ENCODE data around the gene COL8A2.

The COL8A2 gene

DNA sequence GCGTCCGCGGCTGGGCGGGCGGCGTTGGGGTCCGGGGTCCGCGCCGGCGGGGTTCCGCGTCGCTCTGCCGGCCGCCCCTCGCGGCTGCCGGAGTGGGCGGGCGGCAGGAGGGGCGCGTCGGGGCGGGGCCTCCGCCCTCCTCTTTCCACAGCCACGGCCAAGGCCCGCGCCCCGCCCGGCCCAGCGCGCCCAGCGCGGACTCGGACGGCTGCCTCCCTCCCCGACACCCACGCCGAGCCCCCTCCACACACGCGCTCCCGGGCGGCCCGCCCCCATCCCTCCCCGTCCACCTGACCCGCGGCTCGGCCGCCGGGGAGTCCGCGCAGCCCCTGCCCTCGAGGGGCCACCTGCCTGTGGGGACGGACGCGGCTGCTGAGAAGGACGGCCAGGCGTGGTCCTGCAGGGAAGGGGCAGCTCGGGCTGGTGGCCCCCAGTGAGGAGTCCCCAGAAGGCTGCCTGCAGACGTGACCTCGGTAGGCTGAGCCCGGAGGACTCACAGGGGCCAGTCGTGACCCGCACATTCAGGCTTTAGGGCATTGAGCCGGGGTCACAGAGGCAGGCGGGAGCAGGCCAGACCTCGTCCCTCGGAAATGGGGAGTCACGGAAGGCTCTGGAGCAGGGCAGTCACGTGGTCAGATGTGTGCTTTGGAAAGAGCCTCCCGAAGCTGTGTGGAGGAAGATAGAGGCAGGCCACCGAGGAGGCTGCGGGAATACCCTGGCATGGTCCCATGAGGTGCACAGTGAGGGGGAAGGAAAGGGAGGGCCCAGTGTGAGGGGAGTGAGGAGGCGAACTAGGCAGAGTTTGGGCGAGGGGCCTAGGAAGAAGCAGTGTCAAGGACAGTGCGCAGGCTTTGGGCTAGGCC is at the start of gene COL8A2:
TSS of gene COL8A2 (minus strand) at position 94 of the 863 bp plus-strand sequence. CDS start 24,980 bp downstream, outside the sequence.
- peak within 1 kb of the TSS; percentile 32 for H3K27ac ChIP-seq (ENCODE audit: low read depth, low read length)
- H3K27me3 ChIP-seq (ENCODE audit: control insufficient read depth, insufficient read depth, low read length): peaks cover 4% of the 10 kb centered on the region
- H3K4me1 ChIP-seq (ENCODE audit: control insufficient read depth, insufficient read depth, low read length): no peaks in the 10 kb centered on the region
- peak within 1 kb of the TSS; percentile 38 for H3K4me3 ChIP-seq (ENCODE audit: low read length)
- H3K9ac ChIP-seq (ENCODE audit: low read length): no peak within 1 kb of the TSS
- H3K36me3 ChIP-seq (ENCODE audit: control insufficient read depth, insufficient read depth, low read length): no peaks in the 10 kb centered on the region

DNA sequence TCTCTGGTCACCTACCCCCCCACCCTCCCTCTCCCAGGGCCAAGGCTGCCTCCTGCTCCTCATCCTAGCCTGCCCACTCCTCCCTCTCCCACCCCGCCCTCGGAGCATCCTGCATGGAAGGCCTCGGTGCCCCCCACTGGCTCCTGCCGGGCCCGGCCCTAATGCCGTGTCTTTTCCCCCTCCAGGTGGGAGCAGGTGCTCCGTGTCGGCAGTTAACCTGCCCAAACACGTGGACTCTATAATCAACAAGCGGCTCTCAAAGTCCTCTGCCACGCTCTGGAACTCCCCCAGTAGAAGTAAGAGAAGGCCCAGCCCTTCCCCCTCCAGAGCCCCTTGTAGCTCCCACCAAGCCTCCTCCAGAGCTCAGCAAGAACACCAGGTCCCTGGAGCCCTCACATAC is 49.7 kb upstream of the COL8A2 start:
- H3K36me3 ChIP-seq (ENCODE audit: control insufficient read depth, insufficient read depth, low read length): peaks cover 51% of the 10 kb centered on the region
- H3K27me3 ChIP-seq (ENCODE audit: control insufficient read depth, insufficient read depth, low read length): no peaks in the 10 kb centered on the region
- no peak overlapping the region for H3K4me3 ChIP-seq (ENCODE audit: low read length)
- H3K9ac ChIP-seq (ENCODE audit: low read length): no peak overlapping the region
- H3K4me1 ChIP-seq (ENCODE audit: control insufficient read depth, insufficient read depth, low read length): peaks cover 22% of the 10 kb centered on the region
- H3K27ac ChIP-seq (ENCODE audit: low read depth, low read length): peak overlapping the region; percentile 82

DNA sequence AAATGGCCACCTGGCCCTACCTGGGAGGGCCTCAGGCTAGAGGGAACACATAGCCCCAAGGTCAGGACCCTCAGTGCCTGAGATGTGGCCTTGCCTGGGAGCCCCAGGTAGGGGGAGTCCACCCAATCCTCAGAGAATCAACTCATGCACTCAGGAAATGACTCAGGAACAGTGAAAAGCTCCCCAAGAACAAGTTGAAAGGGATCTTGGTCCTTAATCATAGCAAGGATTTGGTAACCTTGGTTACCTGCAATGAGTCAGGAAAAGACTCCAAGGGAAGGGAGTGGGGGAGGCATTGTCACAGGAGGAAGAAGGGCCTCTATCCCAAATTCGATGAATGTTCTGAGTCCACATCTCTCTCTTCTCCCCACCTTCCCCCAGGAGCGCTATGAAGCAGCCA is 48.0 kb upstream of the COL8A2 start:
- H3K27ac ChIP-seq (ENCODE audit: low read depth, low read length): no peak overlapping the region
- no peaks in the 10 kb centered on the region for H3K27me3 ChIP-seq (ENCODE audit: control insufficient read depth, insufficient read depth, low read length)
- H3K36me3 ChIP-seq (ENCODE audit: control insufficient read depth, insufficient read depth, low read length): peaks cover 47% of the 10 kb centered on the region
- H3K9ac ChIP-seq (ENCODE audit: low read length): no peak overlapping the region
- H3K4me1 ChIP-seq (ENCODE audit: control insufficient read depth, insufficient read depth, low read length): peaks cover 22% of the 10 kb centered on the region
- no peak overlapping the region for H3K4me3 ChIP-seq (ENCODE audit: low read length)

DNA sequence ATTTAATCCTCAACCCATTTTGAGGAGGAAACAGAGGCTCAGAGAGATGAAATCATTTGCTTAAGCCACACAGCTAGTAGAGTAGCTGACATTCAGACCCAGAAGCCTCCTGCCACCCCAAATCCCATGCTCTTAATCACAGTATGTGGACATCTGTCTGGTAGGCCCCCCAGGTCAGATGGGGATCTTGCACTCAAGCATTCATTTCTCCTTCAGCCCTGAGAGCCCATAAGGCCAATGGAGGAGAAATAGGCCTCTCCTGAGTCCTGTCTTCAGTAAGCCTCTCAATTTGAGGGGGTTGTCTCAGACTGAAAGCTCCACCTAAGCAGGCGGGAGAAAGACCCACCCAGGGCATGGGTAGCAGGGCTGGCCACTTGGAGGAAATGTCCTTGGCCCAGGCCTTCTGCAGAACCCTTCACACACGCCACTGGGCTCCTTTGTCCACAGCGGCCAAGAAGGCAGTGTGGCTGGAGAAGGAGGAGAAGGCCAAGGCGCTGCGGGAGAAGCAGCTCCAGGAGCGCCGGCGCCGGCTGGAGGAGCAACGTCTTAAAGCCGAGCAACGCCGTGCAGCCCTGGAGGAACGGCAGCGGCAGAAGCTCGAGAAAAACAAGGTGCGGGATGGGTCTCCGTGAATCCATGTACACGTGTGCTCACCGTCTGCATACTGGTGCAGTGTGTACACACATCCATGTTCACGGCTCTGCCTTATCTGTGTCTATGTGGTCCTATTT is 47.2 kb upstream of the COL8A2 start:
- Histone ChIP-seq H3K27ac (ENCODE audit: low read depth, low read length) (no peak overlapping the region), H3K9ac (ENCODE audit: low read length) (no peak overlapping the region), H3K4me1 (ENCODE audit: control insufficient read depth, insufficient read depth, low read length) (peaks cover 28% of the 10 kb centered on the region), H3K27me3 (ENCODE audit: control insufficient read depth, insufficient read depth, low read length) (no peaks in the 10 kb centered on the region), H3K36me3 (ENCODE audit: control insufficient read depth, insufficient read depth, low read length) (peaks cover 46% of the 10 kb centered on the region), H3K4me3 (ENCODE audit: low read length) (no peak overlapping the region)

DNA sequence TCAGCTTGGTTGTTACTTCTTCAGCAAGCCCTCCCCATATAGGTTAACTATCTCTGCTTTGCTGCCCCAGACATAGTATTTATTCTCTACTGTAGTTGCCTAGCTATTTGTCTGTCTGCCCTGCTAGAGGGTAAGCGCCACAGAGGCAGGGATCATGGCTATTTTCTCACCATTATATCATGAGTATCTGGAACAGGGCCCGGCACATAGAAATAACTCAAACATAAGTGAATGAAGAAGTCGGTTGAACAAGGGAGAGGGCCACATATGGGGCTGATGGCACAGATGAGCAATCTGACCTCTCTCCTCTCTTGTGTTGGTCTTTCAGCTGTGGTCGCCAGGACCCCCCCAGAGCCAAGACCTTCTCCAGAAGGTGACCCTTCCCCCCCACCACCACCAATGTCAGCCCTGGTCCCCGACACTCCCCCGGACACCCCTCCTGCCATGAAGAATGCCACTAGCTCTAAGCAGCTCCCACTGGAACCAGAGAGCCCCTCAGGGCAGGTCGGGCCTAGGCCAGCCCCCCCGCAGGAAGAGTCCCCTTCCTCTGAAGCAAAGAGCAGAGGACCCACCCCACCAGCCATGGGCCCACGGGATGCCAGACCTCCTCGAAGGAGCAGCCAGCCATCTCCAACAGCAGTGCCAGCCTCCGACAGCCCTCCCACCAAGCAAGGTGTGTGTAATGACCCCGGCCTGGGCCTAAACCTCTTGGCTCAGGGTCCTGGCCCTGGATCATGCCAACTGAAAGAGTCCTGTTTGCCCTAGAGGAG is 45.8 kb upstream of the COL8A2 start:
- peaks cover 35% of the 10 kb centered on the region for H3K4me1 ChIP-seq (ENCODE audit: control insufficient read depth, insufficient read depth, low read length)
- no peak overlapping the region for H3K4me3 ChIP-seq (ENCODE audit: low read length)
- H3K36me3 ChIP-seq (ENCODE audit: control insufficient read depth, insufficient read depth, low read length): peaks cover 41% of the 10 kb centered on the region
- no peak overlapping the region for H3K9ac ChIP-seq (ENCODE audit: low read length)
- H3K27me3 ChIP-seq (ENCODE audit: control insufficient read depth, insufficient read depth, low read length): no peaks in the 10 kb centered on the region
- peak overlapping the region; percentile 3 for H3K27ac ChIP-seq (ENCODE audit: low read depth, low read length)

DNA sequence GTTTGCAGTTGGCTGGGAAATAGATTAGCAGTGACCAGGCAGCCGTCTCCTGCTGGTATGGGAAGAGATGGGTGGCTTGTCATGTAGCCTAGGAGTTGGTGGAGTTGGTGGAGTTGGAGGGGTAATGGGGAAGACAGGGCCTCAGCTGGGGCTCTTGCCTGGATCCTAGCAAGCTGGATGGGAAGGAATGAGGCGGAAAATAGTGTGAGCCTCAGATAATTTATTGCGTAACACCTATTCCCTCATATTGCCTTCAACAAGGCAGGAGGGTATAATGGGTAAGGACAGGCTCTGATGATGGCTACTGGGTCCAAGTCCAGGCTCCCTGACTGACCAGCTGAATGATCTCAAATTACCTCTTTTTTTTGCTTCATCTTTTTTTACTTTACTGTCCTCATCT is 43.5 kb upstream of the COL8A2 start:
- H3K4me1 ChIP-seq (ENCODE audit: control insufficient read depth, insufficient read depth, low read length): peaks cover 21% of the 10 kb centered on the region
- no peak overlapping the region for H3K4me3 ChIP-seq (ENCODE audit: low read length)
- peak overlapping the region; percentile 8 for H3K27ac ChIP-seq (ENCODE audit: low read depth, low read length)
- no peaks in the 10 kb centered on the region for H3K27me3 ChIP-seq (ENCODE audit: control insufficient read depth, insufficient read depth, low read length)
- no peak overlapping the region for H3K9ac ChIP-seq (ENCODE audit: low read length)
- H3K36me3 ChIP-seq (ENCODE audit: control insufficient read depth, insufficient read depth, low read length): peaks cover 26% of the 10 kb centered on the region

DNA sequence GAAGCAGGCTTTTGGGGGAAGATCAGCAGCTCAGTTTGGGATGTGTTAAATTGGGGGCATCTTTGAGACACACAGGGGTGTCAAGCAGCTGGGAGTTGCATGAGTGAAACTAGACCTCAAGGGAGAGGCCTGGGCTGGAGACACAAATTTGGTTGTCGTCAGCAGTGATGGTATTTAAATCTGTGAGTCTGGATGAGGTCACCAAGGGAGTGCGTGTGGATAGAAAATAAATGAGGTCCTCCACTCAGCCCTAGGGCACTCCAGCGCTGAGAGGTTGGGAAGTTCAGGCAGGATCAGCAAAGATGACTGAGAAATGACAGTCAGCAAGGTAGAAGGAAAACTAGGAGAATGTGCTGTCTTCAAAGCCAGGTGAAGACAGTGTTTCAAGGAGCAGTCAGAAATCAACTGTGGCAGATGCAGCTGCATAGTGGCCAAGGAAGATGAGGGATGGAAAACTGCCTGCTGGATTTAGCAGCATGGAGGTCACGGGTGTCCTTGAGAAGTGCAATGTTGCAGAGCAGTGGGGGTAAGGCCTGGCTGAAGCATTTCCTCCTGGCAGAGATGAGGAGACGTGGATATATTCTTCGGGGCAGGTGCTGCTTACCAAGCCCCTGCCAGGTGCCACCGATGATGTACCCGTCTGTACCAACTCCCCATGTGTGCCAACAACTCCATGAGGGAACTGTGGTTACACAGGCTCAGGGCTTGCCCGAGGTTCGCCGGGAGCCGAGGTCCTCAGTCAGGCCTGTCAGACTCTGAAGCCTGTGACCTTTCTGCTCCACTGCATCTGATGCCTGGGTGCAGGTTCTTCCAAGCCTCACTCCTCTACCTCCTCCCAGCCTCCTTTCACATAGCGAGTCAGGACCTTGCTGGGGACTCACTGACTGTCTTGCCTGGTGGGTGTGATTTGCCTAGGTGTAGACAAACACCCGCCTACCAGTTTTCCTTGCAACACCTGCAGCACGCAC is 42.2 kb upstream of the COL8A2 start:
- no peak overlapping the region for H3K4me3 ChIP-seq (ENCODE audit: low read length)
- H3K27ac ChIP-seq (ENCODE audit: low read depth, low read length): peak overlapping the region; percentile 60
- peaks cover 22% of the 10 kb centered on the region for H3K4me1 ChIP-seq (ENCODE audit: control insufficient read depth, insufficient read depth, low read length)
- H3K9ac ChIP-seq (ENCODE audit: low read length): no peak overlapping the region
- no peaks in the 10 kb centered on the region for H3K27me3 ChIP-seq (ENCODE audit: control insufficient read depth, insufficient read depth, low read length)
- peaks cover 13% of the 10 kb centered on the region for H3K36me3 ChIP-seq (ENCODE audit: control insufficient read depth, insufficient read depth, low read length)

DNA sequence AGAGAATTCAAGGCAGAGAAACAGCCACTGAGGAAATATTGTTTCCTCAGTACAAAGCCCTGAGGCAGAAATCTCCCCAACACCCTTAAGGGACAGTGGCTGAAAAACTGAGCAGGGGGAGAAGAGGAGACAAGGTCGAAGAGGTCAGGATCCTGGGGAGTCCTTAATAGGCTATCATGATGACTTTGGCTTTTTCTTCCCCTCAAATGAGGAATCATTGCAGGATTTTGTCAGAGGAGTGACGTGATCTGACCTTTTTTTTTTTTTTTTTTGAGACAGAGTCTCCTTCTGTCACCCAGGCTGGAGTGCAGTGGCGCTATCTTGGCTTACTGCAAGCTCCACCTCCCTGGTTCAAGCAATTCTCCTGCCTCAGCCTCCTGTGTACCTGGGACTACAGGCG is 41.1 kb upstream of the COL8A2 start:
- Histone ChIP-seq H3K4me1 (ENCODE audit: control insufficient read depth, insufficient read depth, low read length) (peaks cover 33% of the 10 kb centered on the region), H3K27me3 (ENCODE audit: control insufficient read depth, insufficient read depth, low read length) (no peaks in the 10 kb centered on the region), H3K27ac (ENCODE audit: low read depth, low read length) (peak overlapping the region; percentile 49), H3K4me3 (ENCODE audit: low read length) (no peak overlapping the region), H3K36me3 (ENCODE audit: control insufficient read depth, insufficient read depth, low read length) (peaks cover 6% of the 10 kb centered on the region), H3K9ac (ENCODE audit: low read length) (no peak overlapping the region)

DNA sequence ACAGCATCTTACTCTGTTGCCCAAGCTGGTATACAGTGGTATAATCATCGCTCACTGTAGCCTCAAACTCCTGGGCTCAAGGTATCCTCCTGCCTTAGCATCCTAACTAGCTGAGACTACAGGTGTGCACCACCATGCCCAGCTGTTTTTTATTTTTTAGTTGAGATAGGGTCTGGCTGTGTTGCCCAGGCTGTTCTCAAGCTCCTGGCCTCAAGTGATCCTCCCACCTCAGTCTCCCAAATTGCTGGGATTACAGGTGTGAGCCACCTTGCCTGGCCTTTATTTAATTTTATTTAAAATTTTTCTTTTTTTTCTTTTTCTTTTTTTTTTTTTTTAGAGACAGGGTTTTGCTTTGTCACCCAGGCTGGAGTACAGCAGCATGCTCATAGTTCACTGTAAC is 40.1 kb upstream of the COL8A2 start:
- H3K4me1 ChIP-seq (ENCODE audit: control insufficient read depth, insufficient read depth, low read length): peaks cover 42% of the 10 kb centered on the region
- H3K27ac ChIP-seq (ENCODE audit: low read depth, low read length): no peak overlapping the region
- no peak overlapping the region for H3K9ac ChIP-seq (ENCODE audit: low read length)
- H3K4me3 ChIP-seq (ENCODE audit: low read length): no peak overlapping the region
- H3K27me3 ChIP-seq (ENCODE audit: control insufficient read depth, insufficient read depth, low read length): no peaks in the 10 kb centered on the region
- peaks cover 3% of the 10 kb centered on the region for H3K36me3 ChIP-seq (ENCODE audit: control insufficient read depth, insufficient read depth, low read length)

DNA sequence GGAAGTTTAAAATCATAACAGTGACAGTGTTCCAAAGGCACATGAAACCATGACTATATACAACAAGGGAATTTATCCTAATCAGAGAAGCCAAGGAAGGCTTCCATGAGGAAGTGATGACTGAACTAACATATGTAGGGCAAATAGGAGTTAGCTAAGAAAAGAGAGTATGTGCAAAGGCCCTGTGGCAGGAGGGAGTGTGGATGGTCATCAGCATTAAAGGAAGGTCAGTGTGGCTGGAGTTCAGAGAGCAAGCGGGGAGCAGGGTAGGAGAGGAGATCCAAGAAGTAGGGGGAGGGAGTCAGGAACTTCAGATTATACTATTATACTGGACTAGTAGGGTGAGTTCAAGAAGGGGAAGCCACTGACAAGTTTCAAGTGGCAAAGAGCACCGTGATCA is 39.3 kb upstream of the COL8A2 start:
- no peak overlapping the region for H3K4me3 ChIP-seq (ENCODE audit: low read length)
- H3K9ac ChIP-seq (ENCODE audit: low read length): no peak overlapping the region
- peaks cover 3% of the 10 kb centered on the region for H3K36me3 ChIP-seq (ENCODE audit: control insufficient read depth, insufficient read depth, low read length)
- H3K27me3 ChIP-seq (ENCODE audit: control insufficient read depth, insufficient read depth, low read length): no peaks in the 10 kb centered on the region
- no peak overlapping the region for H3K27ac ChIP-seq (ENCODE audit: low read depth, low read length)
- peaks cover 47% of the 10 kb centered on the region for H3K4me1 ChIP-seq (ENCODE audit: control insufficient read depth, insufficient read depth, low read length)

DNA sequence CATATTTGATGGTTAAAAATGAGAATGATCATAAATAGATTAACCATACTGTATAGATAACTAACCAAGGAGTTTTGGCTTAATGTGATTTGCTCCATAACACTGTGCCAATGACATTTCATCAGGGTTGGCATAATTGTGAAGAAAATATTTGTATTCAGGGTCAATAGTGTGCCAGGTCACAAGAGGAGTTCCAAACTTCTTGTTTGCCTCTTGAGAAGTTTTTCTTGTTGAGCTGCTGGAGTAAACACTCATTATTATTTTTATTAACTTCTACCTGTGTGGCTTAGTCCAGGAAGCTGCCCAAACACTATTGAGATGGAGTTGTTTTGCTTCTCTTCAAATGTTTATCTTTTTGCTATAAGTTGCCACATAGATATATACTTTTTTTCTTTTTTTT is 38.4 kb upstream of the COL8A2 start:
- Histone ChIP-seq H3K27ac (ENCODE audit: low read depth, low read length) (no peak overlapping the region), H3K36me3 (ENCODE audit: control insufficient read depth, insufficient read depth, low read length) (peaks cover 3% of the 10 kb centered on the region), H3K9ac (ENCODE audit: low read length) (no peak overlapping the region), H3K4me3 (ENCODE audit: low read length) (no peak overlapping the region), H3K27me3 (ENCODE audit: control insufficient read depth, insufficient read depth, low read length) (no peaks in the 10 kb centered on the region), H3K4me1 (ENCODE audit: control insufficient read depth, insufficient read depth, low read length) (peaks cover 53% of the 10 kb centered on the region)

All from rectal smooth muscle tissue (tissue), 1 donor.